Measurements from ENCODE around the gene PLXDC1.

- TF ChIP-seq, protein P1, sequence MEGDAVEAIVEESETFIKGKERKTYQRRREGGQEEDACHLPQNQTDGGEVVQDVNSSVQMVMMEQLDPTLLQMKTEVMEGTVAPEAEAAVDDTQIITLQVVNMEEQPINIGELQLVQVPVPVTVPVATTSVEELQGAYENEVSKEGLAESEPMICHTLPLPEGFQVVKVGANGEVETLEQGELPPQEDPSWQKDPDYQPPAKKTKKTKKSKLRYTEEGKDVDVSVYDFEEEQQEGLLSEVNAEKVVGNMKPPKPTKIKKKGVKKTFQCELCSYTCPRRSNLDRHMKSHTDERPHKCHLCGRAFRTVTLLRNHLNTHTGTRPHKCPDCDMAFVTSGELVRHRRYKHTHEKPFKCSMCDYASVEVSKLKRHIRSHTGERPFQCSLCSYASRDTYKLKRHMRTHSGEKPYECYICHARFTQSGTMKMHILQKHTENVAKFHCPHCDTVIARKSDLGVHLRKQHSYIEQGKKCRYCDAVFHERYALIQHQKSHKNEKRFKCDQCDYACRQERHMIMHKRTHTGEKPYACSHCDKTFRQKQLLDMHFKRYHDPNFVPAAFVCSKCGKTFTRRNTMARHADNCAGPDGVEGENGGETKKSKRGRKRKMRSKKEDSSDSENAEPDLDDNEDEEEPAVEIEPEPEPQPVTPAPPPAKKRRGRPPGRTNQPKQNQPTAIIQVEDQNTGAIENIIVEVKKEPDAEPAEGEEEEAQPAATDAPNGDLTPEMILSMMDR (IDR thresholded peaks at IDR 0.05): no peak
- TF ChIP-seq ZFX (IDR thresholded peaks at IDR 0.05; ENCODE audit: borderline replicate concordance): no peak
Observed at GRCh38 chr17:39082482-39082881, 69.0 kb downstream of the PLXDC1 start.
